Measurements from ENCODE around the gene KIAA1586. TPM values are rescaled to one million over a fixed set of nuclear protein-coding genes. Genes with fewer than 3 reads are reported as not detected.

Gene KIAA1586
- total RNA-seq, 1 donor from 2014 or later: 39.8 TPM

- DNase-seq (ENCODE audit: low read depth, low spot score): no peak
- Mint-ChIP-seq H3K36me3 (ENCODE audit: low read depth) (peaks cover 9% of the 10 kb centered on the region), H3K4me3 (no peak overlapping the region), H3K27me3 (ENCODE audit: low read depth) (no peaks in the 10 kb centered on the region), H3K4me1 (peaks cover 29% of the 10 kb centered on the region), H3K27ac (ENCODE audit: unreplicated experiment) (no peak overlapping the region), H3K9me3 (no peaks in the 10 kb centered on the region)
- no peak for TF ChIP-seq CTCF (conservative IDR thresholded peaks at IDR 0.05)
Measured at GRCh38 chr6:57094689-57095088, 48.2 kb downstream of the KIAA1586 start.

- H3K4me3 Mint-ChIP-seq: no peak overlapping the region
- no peaks in the 10 kb centered on the region for H3K9me3 Mint-ChIP-seq
- H3K36me3 Mint-ChIP-seq (ENCODE audit: low read depth): peaks cover 35% of the 10 kb centered on the region
- TF ChIP-seq CTCF (conservative IDR thresholded peaks at IDR 0.05): no peak
- H3K27ac Mint-ChIP-seq (ENCODE audit: unreplicated experiment): no peak overlapping the region
- H3K27me3 Mint-ChIP-seq (ENCODE audit: low read depth): no peaks in the 10 kb centered on the region
- DNase-seq (ENCODE audit: low read depth, low spot score): no peak
- H3K4me1 Mint-ChIP-seq: peaks cover 12% of the 10 kb centered on the region
Measured at GRCh38 chr6:57097596-57097995, 51.1 kb downstream of the KIAA1586 start.

GRCh38 chr6:57102976-57103375 lies 56.5 kb downstream of the KIAA1586 start:
- TF ChIP-seq CTCF (conservative IDR thresholded peaks at IDR 0.05): no peak
- DNase-seq (ENCODE audit: low read depth, low spot score): no peak
- H3K27ac Mint-ChIP-seq (ENCODE audit: unreplicated experiment): no peak overlapping the region
- no peaks in the 10 kb centered on the region for H3K4me1 Mint-ChIP-seq
- H3K27me3 Mint-ChIP-seq (ENCODE audit: low read depth): no peaks in the 10 kb centered on the region
- H3K4me3 Mint-ChIP-seq: no peak overlapping the region
- H3K36me3 Mint-ChIP-seq (ENCODE audit: low read depth): peaks cover 48% of the 10 kb centered on the region
- no peaks in the 10 kb centered on the region for H3K9me3 Mint-ChIP-seq

- peaks cover 42% of the 10 kb centered on the region for H3K36me3 Mint-ChIP-seq (ENCODE audit: low read depth)
- no peaks in the 10 kb centered on the region for H3K4me1 Mint-ChIP-seq
- no peak for DNase-seq (ENCODE audit: low read depth, low spot score)
- no peaks in the 10 kb centered on the region for H3K9me3 Mint-ChIP-seq
- no peak for TF ChIP-seq CTCF (conservative IDR thresholded peaks at IDR 0.05)
- no peaks in the 10 kb centered on the region for H3K27me3 Mint-ChIP-seq (ENCODE audit: low read depth)
- H3K27ac Mint-ChIP-seq (ENCODE audit: unreplicated experiment): no peak overlapping the region
- no peak overlapping the region for H3K4me3 Mint-ChIP-seq
Measured at GRCh38 chr6:57104336-57104735, 57.8 kb downstream of the KIAA1586 start.

Other genes with a start within 250 kb of the KIAA1586 start
- gene BEND6, start 91.6 kb upstream of the KIAA1586 start, total RNA-seq: 1.8 and 2.3 TPM in 2 replicates
- gene ZNF451, start 43.5 kb downstream of the KIAA1586 start, total RNA-seq: 61.0 and 65.6 TPM in 2 replicates
- 3.2 and 3.3 TPM in 2 replicates for gene BAG2, start 125.6 kb downstream of the KIAA1586 start, total RNA-seq
- 20.1 and 21.1 TPM in 2 replicates for gene RAB23, start 175.6 kb downstream of the KIAA1586 start, total RNA-seq

Measured in neural crest cell (in vitro differentiated cells).